ENCODE data around the gene NLRP2B. TPM values are rescaled to one million over a fixed set of nuclear protein-coding genes. Genes with fewer than 3 reads are reported as not detected.

Gene NLRP2B
- total RNA-seq, 1 donor from 2014 or later = not detected

- peaks cover 18% of the 10 kb centered on the region for H3K9me3 ChIP-seq (replicated peaks)
- no peak for DNase-seq
- intact Hi-C loops (cut with micrococcal nuclease) = no loop called here
- no peaks in the 10 kb centered on the region for H3K4me1 ChIP-seq
- no peak for TF ChIP-seq CTCF (IDR thresholded peaks at IDR 0.05; ENCODE audit: borderline replicate concordance)
- H3K36me3 ChIP-seq = no peaks in the 10 kb centered on the region
- H3K27me3 ChIP-seq (ENCODE audit: low read depth) = no peaks in the 10 kb centered on the region
- no peak overlapping the region for H3K27ac ChIP-seq (replicated peaks)
- no peak overlapping the region for H3K4me3 ChIP-seq
Observed at GRCh38 chrX:57674861-57675260, 5.2 kb downstream of the NLRP2B start.

- no peak for DNase-seq
- Histone ChIP-seq H3K36me3 (no peaks in the 10 kb centered on the region), H3K4me3 (no peak overlapping the region), H3K27me3 (ENCODE audit: low read depth) (no peaks in the 10 kb centered on the region), H3K9me3 (replicated peaks) (peaks cover 17% of the 10 kb centered on the region), H3K4me1 (no peaks in the 10 kb centered on the region), H3K27ac (replicated peaks) (no peak overlapping the region)
- intact Hi-C loops (cut with micrococcal nuclease) = no loop called here
- TF ChIP-seq CTCF (IDR thresholded peaks at IDR 0.05; ENCODE audit: borderline replicate concordance) = no peak
Observed at GRCh38 chrX:57669961-57670360, 10.1 kb downstream of the NLRP2B start.

GRCh38 chrX:57667010-57667409, 13.1 kb downstream of the NLRP2B start:
- intact Hi-C loops (cut with micrococcal nuclease) = no loop called here
- Histone ChIP-seq H3K27me3 (ENCODE audit: low read depth) (no peaks in the 10 kb centered on the region), H3K27ac (replicated peaks) (no peak overlapping the region), H3K36me3 (no peaks in the 10 kb centered on the region), H3K4me1 (no peaks in the 10 kb centered on the region), H3K4me3 (no peak overlapping the region), H3K9me3 (replicated peaks) (no peaks in the 10 kb centered on the region)
- DNase-seq = no peak
- TF ChIP-seq CTCF (IDR thresholded peaks at IDR 0.05; ENCODE audit: borderline replicate concordance) = no peak

- no peak for DNase-seq
- Histone ChIP-seq H3K36me3 (no peaks in the 10 kb centered on the region), H3K27ac (replicated peaks) (no peak overlapping the region), H3K27me3 (ENCODE audit: low read depth) (no peaks in the 10 kb centered on the region), H3K4me1 (no peaks in the 10 kb centered on the region), H3K9me3 (replicated peaks) (peaks cover 16% of the 10 kb centered on the region), H3K4me3 (no peak overlapping the region)
- intact Hi-C loops (cut with micrococcal nuclease) = no loop called here
- no peak for TF ChIP-seq CTCF (IDR thresholded peaks at IDR 0.05; ENCODE audit: borderline replicate concordance)
Observed at GRCh38 chrX:57655065-57655464, 25.0 kb downstream of the NLRP2B start.

- Histone ChIP-seq H3K36me3 (no peaks in the 10 kb centered on the region), H3K27me3 (ENCODE audit: low read depth) (no peaks in the 10 kb centered on the region), H3K4me3 (no peak overlapping the region), H3K27ac (replicated peaks) (no peak overlapping the region), H3K4me1 (no peaks in the 10 kb centered on the region), H3K9me3 (replicated peaks) (peaks cover 16% of the 10 kb centered on the region)
- intact Hi-C loops (cut with micrococcal nuclease) = no loop called here
- no peak for TF ChIP-seq CTCF (IDR thresholded peaks at IDR 0.05; ENCODE audit: borderline replicate concordance)
- DNase-seq = no peak
Observed at GRCh38 chrX:57652705-57653104, 27.4 kb downstream of the NLRP2B start.

Data from left ventricle myocardium inferior (tissue), 1 donor.